ENCODE data around the gene KIAA1671.

KIAA1671 gene

DNA sequence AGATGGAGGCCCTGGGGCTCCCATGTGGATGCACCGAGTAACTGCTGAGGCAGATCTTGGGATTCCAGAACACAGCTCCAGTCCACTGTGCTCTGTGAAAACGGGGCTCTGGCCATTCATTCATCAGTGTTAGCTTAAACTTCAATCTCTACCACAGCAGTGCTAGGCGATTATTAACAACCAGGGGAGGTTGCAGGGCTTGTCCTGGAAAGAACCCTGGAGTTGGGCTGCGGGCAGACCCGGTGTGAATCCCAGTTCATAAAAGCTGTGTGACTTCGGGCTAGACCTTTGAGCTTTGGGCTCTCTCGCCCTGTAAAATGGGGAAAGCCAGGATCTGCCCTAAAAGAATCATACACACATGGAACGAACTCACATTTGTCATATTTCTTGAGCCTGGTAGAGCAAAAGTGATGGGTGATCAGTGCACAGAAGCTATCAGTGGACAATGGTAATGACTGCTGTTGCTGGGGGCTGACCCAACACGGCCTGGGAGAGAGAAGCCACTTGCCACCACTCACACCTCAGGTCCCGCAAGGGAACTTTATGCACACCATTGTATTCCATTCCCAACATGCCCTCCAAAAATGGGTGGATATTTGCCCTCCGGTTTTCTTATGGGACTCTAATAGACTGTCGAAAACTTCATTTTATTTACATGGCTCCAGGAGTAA is 231.6 kb downstream of the KIAA1671 start:
- TF ChIP-seq GATA2 (IDR thresholded peaks at IDR 0.05; ENCODE audit: low read depth, low read length) (no peak), GATA3 (IDR thresholded peaks at IDR 0.05; ENCODE audit: low read depth, low read length) (no peak)

- TF ChIP-seq GATA2 (IDR thresholded peaks at IDR 0.05; ENCODE audit: low read depth, low read length) (no peak), GATA3 (IDR thresholded peaks at IDR 0.05; ENCODE audit: low read depth, low read length) (no peak)
These were observed 233.6 kb downstream of the KIAA1671 start for GRCh38 chr22:25186140-25186539.

- TF ChIP-seq GATA3 (IDR thresholded peaks at IDR 0.05; ENCODE audit: low read depth, low read length) (no peak), GATA2 (IDR thresholded peaks at IDR 0.05; ENCODE audit: low read depth, low read length) (no peak)
These were observed 235.0 kb downstream of the KIAA1671 start for GRCh38 chr22:25187469-25187868.

GRCh38 chr22:25192406-25192805 is 239.9 kb downstream of the KIAA1671 start:
- no peak for TF ChIP-seq GATA3 (IDR thresholded peaks at IDR 0.05; ENCODE audit: low read depth, low read length)
- TF ChIP-seq GATA2 (IDR thresholded peaks at IDR 0.05; ENCODE audit: low read depth, low read length), result no peak

GRCh38 chr22:25193130-25193529 is 240.6 kb downstream of the KIAA1671 start:
- TF ChIP-seq GATA2 (IDR thresholded peaks at IDR 0.05; ENCODE audit: low read depth, low read length), result no peak
- no peak for TF ChIP-seq GATA3 (IDR thresholded peaks at IDR 0.05; ENCODE audit: low read depth, low read length)

GRCh38 chr22:25193548-25193947 is 241.0 kb downstream of the KIAA1671 start:
- TF ChIP-seq GATA2 (IDR thresholded peaks at IDR 0.05; ENCODE audit: low read depth, low read length), result no peak
- TF ChIP-seq GATA3 (IDR thresholded peaks at IDR 0.05; ENCODE audit: low read depth, low read length), result no peak

- TF ChIP-seq GATA3 (IDR thresholded peaks at IDR 0.05; ENCODE audit: low read depth, low read length) (no peak), GATA2 (IDR thresholded peaks at IDR 0.05; ENCODE audit: low read depth, low read length) (no peak)
These were observed 243.8 kb downstream of the KIAA1671 start for GRCh38 chr22:25196326-25196725.

DNA sequence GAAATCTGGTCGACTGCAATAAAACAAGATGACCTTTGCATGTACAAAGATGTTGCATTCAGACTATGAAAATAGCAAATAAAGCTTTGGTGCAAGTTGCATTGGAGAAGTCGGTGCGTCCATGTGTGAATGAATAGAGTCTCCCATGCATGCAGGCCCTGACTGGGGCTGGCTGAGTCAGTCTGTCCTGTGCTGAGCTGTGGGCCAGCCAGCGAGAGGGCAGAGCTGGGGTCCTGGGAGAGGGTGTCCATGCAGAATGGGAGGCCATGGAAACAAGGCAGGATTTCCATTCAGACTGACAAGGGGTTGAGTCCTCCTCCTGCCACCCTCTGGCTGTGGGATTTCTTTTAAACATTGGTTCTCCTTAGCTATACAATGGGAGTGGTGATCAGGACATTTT is 244.8 kb downstream of the KIAA1671 start:
- TF ChIP-seq GATA3 (IDR thresholded peaks at IDR 0.05; ENCODE audit: low read depth, low read length), result no peak
- TF ChIP-seq GATA2 (IDR thresholded peaks at IDR 0.05; ENCODE audit: low read depth, low read length), result no peak

DNA sequence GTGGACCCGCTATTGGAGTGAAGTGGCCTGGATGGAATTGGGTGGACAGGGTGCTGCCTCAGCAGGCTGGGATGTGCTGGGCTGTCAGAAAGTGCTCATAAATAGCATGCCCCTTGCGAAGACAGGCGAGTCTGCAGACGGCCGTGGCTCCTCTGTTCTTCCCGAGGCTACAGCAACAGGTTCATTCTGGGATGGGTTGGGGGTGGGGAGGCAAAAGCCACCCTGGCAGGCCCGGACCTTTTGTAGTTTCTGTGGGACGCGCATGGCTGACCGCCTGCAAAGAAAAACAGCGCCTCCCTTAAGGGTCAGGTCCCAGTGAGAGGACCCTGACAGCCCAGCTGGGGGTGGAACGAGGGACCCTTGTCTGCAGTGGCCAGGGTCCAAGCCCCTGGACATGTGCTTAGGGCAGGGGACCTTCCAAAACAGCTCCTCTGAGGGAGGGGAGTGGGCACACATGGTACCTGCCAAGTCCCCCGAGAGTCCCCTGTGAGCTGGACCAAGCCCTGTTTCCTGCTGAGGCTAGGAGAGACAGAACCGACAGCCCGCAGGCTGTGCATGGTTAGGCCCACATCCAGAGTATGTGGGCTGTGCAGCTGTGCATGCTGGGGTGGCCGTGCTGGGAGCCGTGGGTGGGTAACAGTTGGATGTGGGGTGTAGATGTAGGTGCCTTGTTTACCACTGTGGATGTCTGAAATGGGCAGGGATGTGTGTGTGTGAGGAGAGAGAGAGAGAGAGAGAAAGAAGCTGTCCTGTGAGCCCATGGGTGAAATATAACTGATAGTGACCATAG is 247.4 kb downstream of the KIAA1671 start, which contains the start of gene CRYBB3:
TSS of gene CRYBB3 (plus strand) at position 128 of the 790 bp plus-strand sequence. CDS start 1,539 bp downstream, outside the sequence.
- TF ChIP-seq GATA3 (IDR thresholded peaks at IDR 0.05; ENCODE audit: low read depth, low read length), result no peak
- no peak for TF ChIP-seq GATA2 (IDR thresholded peaks at IDR 0.05; ENCODE audit: low read depth, low read length)

DNA sequence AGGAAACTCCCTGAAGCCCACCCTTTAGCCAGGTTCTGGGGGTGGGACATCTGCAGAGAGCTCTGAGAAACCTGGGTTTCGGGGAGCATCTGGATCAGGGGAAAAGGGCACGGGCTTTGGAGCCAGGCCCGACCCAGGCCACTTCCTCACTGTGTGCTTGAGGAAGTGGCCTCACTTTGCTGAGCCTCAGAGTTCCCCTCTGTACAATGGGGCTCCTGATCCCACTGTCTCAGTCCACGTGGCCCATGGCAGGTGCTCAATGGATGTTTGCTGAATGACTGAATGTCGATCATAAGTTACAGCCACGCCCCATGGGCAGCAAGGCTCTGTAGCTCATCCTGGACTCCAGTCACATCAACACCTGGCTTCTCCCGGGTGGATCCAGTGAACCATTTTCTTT is 248.5 kb downstream of the KIAA1671 start:
- TF ChIP-seq GATA3 (IDR thresholded peaks at IDR 0.05; ENCODE audit: low read depth, low read length), result no peak
- TF ChIP-seq GATA2 (IDR thresholded peaks at IDR 0.05; ENCODE audit: low read depth, low read length), result no peak

GRCh38 chr22:25201557-25202273 is 249.2 kb downstream of the KIAA1671 start:
- TF ChIP-seq GATA3 (IDR thresholded peaks at IDR 0.05; ENCODE audit: low read depth, low read length), result no peak
- no peak for TF ChIP-seq GATA2 (IDR thresholded peaks at IDR 0.05; ENCODE audit: low read depth, low read length)

- TF ChIP-seq GATA2 (IDR thresholded peaks at IDR 0.05; ENCODE audit: low read depth, low read length) (no peak), GATA3 (IDR thresholded peaks at IDR 0.05; ENCODE audit: low read depth, low read length) (no peak)
These were observed 249.9 kb downstream of the KIAA1671 start for GRCh38 chr22:25202290-25202921.

GRCh38 chr22:25203082-25203481 is 250.6 kb downstream of the KIAA1671 start:
- TF ChIP-seq GATA3 (IDR thresholded peaks at IDR 0.05; ENCODE audit: low read depth, low read length) (no peak), GATA2 (IDR thresholded peaks at IDR 0.05; ENCODE audit: low read depth, low read length) (no peak)

- TF ChIP-seq GATA2 (IDR thresholded peaks at IDR 0.05; ENCODE audit: low read depth, low read length) (no peak), GATA3 (IDR thresholded peaks at IDR 0.05; ENCODE audit: low read depth, low read length) (no peak)
These were observed 253.3 kb downstream of the KIAA1671 start for GRCh38 chr22:25205847-25206246.
